HFFc6 (cell line): ENCODE data around the gene USP7. TPM values are rescaled to one million over a fixed set of nuclear protein-coding genes. Genes with fewer than 3 reads are reported as not detected.
A peak's percentile ranks its signal among the peaks of the same experiment; 100 is the strongest.

Experiments used
- DNase-seq: peaks from one replicate; pipeline ENCODE4 v3.0.0-alpha.2; 2018
- H3K27ac Mint-ChIP-seq: 2 replicates; pipeline ENCODE4 v1.8.0; 2020; ENCODE audit warnings: mild to moderate bottlenecking, mixed read lengths
- H3K27me3 Mint-ChIP-seq: 2 replicates; pipeline ENCODE4 v1.8.0; 2021; ENCODE audit warnings: mild to moderate bottlenecking, moderate library complexity, mixed read lengths; ENCODE audit not compliant: insufficient read depth
- H3K36me3 Mint-ChIP-seq: 2 replicates; pipeline ENCODE4 v1.8.0; 2021; ENCODE audit warnings: low read depth, mixed read lengths
- H3K4me1 Mint-ChIP-seq: 2 replicates; pipeline ENCODE4 v1.8.0; 2020; ENCODE audit warnings: low read depth, mixed read lengths
- H3K4me3 Mint-ChIP-seq: 2 replicates; pipeline ENCODE4 v1.8.0; 2020; ENCODE audit warnings: mild to moderate bottlenecking, moderate library complexity, mixed read lengths
- H3K9me3 Mint-ChIP-seq: 2 replicates; pipeline ENCODE4 v1.8.0; 2020; ENCODE audit warnings: mild to moderate bottlenecking, mixed read lengths
- total RNA-seq, 6 experiments: library from RNA; stranded (reverse); fragmentation: NEBNext Ultra II Directional; extraction: Animal tissue kit (Norgen Biotek cat#: 25700); gene quantifications; 2 replicates in 1 of 6; 3 replicates in 5 of 6; pipeline ENCODE4 v1.2.3, GENCODE V29; 2021
- TF ChIP-seq, protein P1 (sequence below): fragments of 200-600 bp; sonication (generic); IDR thresholded peaks from 2 replicates; pipeline ENCODE4 v1.5.0; 2021; ENCODE audit warnings: antibody characterized with exemption, mild to moderate bottlenecking

Gene USP7
- total RNA-seq, 6 experiments from 2014 or later: 80.1 to 93.4 (median 89.5) TPM

DNA sequence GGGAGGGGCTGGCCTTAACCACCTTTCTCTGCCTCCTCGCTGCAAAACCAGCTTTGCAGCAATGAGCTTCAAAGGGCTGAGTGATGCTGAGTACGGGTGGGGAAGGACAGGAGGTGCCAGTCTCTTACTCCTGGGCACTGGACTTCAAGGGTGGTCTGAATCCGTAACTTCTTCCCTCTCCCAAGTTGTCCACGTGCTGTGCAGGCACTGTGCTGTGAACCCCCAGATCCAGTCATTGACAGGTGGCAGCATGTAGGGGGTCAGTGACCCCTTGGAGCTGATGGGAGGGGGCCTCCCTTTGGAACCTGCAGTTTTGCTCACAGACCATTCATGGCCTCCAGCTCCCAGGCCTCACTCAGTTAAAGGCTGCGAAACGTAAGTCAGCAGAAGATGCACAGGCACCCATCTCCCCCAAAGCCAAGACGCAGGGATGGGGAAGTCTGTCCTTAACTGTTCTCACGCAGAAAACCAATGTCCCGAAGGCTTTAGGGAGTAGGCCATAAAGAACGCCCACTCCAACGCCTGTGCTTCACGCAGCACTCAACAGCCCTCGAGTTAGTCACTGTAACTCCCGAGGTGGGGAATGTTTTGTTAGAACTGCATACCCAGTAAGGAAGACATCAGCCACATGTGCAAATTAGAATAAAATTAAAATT, 73.7 kb downstream of the USP7 start:
- H3K9me3 Mint-ChIP-seq: no peaks in the 10 kb centered on the region
- DNase-seq: no peak
- TF ChIP-seq, protein P1, sequence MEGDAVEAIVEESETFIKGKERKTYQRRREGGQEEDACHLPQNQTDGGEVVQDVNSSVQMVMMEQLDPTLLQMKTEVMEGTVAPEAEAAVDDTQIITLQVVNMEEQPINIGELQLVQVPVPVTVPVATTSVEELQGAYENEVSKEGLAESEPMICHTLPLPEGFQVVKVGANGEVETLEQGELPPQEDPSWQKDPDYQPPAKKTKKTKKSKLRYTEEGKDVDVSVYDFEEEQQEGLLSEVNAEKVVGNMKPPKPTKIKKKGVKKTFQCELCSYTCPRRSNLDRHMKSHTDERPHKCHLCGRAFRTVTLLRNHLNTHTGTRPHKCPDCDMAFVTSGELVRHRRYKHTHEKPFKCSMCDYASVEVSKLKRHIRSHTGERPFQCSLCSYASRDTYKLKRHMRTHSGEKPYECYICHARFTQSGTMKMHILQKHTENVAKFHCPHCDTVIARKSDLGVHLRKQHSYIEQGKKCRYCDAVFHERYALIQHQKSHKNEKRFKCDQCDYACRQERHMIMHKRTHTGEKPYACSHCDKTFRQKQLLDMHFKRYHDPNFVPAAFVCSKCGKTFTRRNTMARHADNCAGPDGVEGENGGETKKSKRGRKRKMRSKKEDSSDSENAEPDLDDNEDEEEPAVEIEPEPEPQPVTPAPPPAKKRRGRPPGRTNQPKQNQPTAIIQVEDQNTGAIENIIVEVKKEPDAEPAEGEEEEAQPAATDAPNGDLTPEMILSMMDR: no peak
- peaks cover 37% of the 10 kb centered on the region for H3K4me1 Mint-ChIP-seq
- no peak overlapping the region for H3K4me3 Mint-ChIP-seq
- peaks cover 40% of the 10 kb centered on the region for H3K36me3 Mint-ChIP-seq
- H3K27ac Mint-ChIP-seq: peak overlapping the region; percentile 25; the same call in 1 of the 2 replicates
- peaks cover 13% of the 10 kb centered on the region for H3K27me3 Mint-ChIP-seq

DNA sequence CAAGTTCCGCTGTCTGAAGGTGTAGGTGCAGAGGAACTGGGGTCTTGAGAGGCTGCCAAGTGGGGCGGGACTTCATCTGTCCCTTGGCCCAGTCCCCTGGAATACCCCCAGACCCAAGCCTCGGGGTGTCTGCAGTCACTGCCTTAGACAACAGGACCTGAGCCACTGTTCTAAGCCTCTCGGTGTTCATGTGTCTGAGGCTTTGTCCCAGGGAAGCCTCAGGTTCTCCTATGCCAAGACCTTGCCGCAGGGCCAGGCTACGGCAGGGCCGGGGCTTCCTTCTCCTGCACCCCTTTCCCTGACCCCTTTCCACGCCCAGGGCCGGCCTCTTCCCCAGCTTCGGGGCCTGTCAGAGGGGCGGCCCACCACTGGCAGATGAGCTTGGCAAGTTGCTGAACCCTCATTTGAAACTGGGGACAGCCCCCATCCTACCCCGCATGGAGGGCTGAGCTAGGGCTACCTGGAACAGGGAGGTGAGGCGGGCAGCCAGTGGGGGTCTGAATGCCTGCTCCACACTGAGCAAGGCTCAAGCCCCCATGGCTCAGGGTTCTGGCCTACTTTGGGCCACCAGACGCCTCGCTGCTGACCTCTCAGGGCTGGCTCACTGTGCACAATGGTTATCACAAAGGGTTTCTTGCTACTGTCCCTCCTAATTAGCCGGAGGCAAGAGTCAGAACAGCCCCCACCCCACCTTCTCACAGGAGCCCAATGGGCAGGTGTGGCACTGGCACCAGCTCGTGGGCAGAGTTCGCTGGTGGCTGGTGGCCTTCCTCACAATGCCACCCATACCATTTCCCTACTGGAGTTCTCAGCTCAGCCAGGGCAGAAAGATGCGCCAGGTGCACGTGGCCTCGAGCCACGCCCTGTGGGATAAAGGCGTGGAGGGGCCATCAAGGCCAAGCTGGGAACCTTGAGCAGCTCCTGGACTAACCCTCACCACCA, 74.5 kb downstream of the USP7 start:
- Mint-ChIP-seq H3K4me3 (no peak overlapping the region), H3K9me3 (no peaks in the 10 kb centered on the region), H3K27ac (no peak overlapping the region), H3K36me3 (peaks cover 34% of the 10 kb centered on the region), H3K4me1 (peaks cover 45% of the 10 kb centered on the region), H3K27me3 (peaks cover 13% of the 10 kb centered on the region)
- TF ChIP-seq, protein P1: no peak
- no peak for DNase-seq

DNA sequence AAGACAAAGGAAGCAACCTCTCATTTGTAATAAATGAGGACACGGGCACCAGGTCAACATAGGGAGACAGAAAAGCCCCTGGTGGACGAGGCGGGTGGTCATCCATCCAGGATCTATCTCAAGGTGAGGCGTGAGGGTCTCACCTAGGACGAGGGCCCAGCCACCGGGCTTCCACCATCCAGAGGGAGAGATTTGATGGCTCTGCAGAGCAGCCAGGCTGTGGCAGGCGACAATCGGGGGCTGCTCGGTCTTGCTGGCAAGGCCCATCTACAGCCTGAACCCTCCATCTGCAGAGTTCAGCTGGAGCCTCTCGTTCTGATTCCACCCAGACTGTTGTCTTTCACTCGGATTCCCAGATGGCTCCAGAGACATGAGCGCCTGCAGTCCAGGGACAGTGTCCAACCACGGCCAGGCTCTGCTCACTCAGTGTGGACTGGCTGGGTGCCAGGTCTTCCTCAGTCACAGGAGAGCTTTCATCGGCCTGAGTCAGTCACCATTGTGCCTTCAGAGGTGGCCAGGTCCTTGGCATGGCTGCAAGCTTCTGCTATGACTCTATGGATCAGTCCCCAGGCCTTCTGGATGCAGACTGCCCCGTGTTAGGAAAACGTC, 75.7 kb downstream of the USP7 start:
- TF ChIP-seq, protein P1: peak; percentile 26
- Mint-ChIP-seq H3K4me3 (peak overlapping the region; percentile 48; the same call in 1 of the 2 replicates), H3K36me3 (peaks cover 28% of the 10 kb centered on the region), H3K9me3 (no peaks in the 10 kb centered on the region), H3K4me1 (peaks cover 45% of the 10 kb centered on the region), H3K27me3 (peaks cover 13% of the 10 kb centered on the region), H3K27ac (peak overlapping the region; percentile 62)
- DNase-seq: peak; percentile 88

DNA sequence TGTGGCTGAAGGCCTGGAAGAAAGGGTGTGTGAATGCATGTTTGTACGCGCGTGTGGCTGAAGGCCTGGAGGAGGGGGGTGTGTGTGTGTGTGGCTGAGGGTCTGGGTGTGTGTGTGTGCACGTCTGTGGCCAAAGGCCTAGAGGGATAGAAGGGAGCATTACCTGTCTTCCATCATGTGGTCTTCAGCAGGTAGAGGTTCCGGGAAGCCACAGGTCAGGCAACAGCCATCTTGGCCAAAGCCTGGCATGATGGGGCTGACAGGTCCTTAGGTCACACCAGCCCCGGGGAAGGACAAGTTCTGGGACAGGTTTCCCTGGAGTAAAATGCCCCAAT, 76.3 kb downstream of the USP7 start:
- Mint-ChIP-seq H3K4me3 (0 out of 2 replicates have a peak overlapping the region, but pooled peaks have one; percentile 4), H3K27me3 (peaks cover 13% of the 10 kb centered on the region), H3K4me1 (peaks cover 45% of the 10 kb centered on the region), H3K36me3 (peaks cover 22% of the 10 kb centered on the region), H3K9me3 (no peaks in the 10 kb centered on the region), H3K27ac (peak overlapping the region; percentile 28)
- no peak for DNase-seq
- TF ChIP-seq, protein P1: no peak

DNA sequence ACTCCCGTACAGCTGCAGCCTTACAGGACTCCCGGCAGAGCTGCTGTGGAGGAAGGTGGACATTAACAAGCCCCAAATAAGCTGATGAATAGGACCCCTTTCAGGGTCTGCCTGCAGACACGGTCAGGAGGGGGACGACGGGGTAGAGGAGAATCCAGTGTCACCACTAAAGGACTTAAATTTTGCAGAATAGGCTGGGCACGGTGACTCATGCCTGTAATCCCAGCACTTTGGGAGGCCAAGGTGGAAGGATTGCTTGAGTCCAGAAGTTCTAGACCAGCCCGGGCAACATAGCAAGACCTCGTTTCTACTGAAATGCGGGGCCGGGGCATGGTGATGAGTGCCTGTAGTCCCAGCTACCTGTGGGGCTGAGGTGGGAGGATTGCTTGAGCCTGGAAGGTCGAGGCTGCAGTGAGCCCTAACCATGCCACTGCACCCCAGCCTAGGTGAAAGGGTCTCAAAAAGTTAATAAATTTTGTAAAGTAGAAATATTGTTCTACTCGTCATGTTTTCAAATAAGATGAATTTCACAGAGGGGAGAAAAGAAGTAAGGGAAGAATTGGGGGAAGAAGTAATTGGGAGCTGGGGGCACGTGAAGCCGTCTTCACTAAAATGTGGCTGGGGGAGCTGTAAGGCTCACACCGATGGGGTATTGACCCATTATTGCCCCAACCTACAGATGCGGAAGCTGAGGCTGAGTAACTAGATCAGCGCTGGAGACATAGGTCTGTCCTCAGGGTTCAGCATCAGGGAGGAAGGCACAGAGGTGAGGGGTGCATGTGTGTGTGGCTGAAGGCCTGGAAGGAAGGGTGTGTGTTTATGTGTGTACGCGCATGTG, 76.9 kb downstream of the USP7 start:
- Mint-ChIP-seq H3K4me1 (peaks cover 45% of the 10 kb centered on the region), H3K36me3 (peaks cover 17% of the 10 kb centered on the region), H3K27me3 (peaks cover 13% of the 10 kb centered on the region), H3K9me3 (no peaks in the 10 kb centered on the region), H3K27ac (peak overlapping the region; percentile 84), H3K4me3 (peak overlapping the region; percentile 34; the same call in 1 of the 2 replicates)
- no peak for DNase-seq
- TF ChIP-seq, protein P1: no peak
